ENCODE results near the gene FTCDNL1.

FTCDNL1 gene

GRCh38 chr2:199757233-199757870 is 93.6 kb downstream of the FTCDNL1 start:
- TF ChIP-seq, protein P1, sequence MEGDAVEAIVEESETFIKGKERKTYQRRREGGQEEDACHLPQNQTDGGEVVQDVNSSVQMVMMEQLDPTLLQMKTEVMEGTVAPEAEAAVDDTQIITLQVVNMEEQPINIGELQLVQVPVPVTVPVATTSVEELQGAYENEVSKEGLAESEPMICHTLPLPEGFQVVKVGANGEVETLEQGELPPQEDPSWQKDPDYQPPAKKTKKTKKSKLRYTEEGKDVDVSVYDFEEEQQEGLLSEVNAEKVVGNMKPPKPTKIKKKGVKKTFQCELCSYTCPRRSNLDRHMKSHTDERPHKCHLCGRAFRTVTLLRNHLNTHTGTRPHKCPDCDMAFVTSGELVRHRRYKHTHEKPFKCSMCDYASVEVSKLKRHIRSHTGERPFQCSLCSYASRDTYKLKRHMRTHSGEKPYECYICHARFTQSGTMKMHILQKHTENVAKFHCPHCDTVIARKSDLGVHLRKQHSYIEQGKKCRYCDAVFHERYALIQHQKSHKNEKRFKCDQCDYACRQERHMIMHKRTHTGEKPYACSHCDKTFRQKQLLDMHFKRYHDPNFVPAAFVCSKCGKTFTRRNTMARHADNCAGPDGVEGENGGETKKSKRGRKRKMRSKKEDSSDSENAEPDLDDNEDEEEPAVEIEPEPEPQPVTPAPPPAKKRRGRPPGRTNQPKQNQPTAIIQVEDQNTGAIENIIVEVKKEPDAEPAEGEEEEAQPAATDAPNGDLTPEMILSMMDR (IDR thresholded peaks at IDR 0.05; ENCODE audit: insufficient read depth, missing control alignments) = no peak
- DNase-seq (ENCODE audit: insufficient read length, low spot score) (no peak), FAIRE-seq (no peak)

GRCh38 chr2:199756743-199757142 is 94.2 kb downstream of the FTCDNL1 start:
- DNase-seq (ENCODE audit: insufficient read length, low spot score) = no peak
- no peak for FAIRE-seq
- TF ChIP-seq, protein P1 (IDR thresholded peaks at IDR 0.05; ENCODE audit: insufficient read depth, missing control alignments) = no peak

DNA sequence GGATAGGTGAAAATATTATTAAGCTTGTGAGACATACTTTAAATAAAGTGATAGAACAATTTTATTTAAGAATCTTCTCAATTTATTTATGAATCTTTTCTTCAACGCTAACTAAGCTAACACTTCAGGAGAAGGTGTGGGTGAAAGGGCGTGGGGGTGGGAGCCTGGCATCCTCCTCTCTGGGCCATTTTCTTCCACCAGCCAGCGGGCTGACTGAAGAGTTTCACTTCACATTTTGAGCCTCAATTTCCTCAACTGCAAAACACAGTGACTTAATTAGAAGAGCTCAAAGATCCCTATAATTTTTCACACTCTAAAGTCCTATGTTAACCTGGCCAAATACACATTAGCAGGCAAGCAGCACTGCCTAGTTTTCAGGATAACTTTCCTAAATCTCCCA is 94.8 kb downstream of the FTCDNL1 start:
- DNase-seq (ENCODE audit: insufficient read length, low spot score) (no peak), FAIRE-seq (no peak)
- TF ChIP-seq, protein P1 (IDR thresholded peaks at IDR 0.05; ENCODE audit: insufficient read depth, missing control alignments) = no peak

DNA sequence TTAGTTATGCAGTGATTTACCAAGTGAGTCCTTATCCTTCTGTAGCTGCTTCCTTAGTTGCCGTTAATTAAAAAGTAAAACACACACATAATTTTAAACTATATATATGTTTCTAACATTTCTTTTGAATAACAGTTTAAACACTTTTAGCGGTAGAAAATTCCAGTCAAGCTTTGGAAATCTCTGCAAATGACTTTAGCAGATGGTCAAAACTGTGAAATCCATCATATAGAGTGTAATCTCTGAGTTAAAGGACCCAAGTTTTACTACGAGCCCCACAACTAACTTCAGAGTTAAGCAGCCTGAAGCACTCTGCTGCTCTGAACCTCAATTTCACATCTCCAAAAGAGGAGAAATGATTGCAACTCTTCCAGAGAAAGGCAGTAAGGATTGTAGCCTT is 96.2 kb downstream of the FTCDNL1 start:
- FAIRE-seq = no peak
- TF ChIP-seq, protein P1 (IDR thresholded peaks at IDR 0.05; ENCODE audit: insufficient read depth, missing control alignments) = no peak
- DNase-seq (ENCODE audit: insufficient read length, low spot score) = no peak

GRCh38 chr2:199751492-199752120 is 99.4 kb downstream of the FTCDNL1 start:
- TF ChIP-seq, protein P1 (IDR thresholded peaks at IDR 0.05; ENCODE audit: insufficient read depth, missing control alignments) = no peak
- DNase-seq (ENCODE audit: insufficient read length, low spot score) (no peak), FAIRE-seq (no peak)

DNA sequence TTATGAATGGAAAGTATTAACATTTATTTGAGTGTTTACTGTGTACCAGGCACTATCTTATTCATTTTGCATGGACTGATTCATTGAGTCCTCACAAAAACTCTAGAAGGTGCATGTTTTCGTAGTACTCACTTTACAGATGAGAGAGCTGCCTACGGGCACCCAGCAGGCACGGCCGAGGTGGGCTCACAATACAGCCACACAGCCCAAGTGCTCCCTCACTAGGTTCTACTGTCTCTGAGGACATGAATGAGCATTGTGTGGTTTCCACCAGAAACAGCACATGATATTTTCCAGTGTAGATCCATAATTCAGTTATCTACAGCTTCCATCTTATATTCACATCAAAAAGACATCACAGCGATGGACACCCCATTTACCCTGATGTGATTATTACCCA is 101.4 kb downstream of the FTCDNL1 start:
- TF ChIP-seq, protein P1 (IDR thresholded peaks at IDR 0.05; ENCODE audit: insufficient read depth, missing control alignments) = no peak
- FAIRE-seq (no peak), DNase-seq (ENCODE audit: insufficient read length, low spot score) (no peak)

DNA sequence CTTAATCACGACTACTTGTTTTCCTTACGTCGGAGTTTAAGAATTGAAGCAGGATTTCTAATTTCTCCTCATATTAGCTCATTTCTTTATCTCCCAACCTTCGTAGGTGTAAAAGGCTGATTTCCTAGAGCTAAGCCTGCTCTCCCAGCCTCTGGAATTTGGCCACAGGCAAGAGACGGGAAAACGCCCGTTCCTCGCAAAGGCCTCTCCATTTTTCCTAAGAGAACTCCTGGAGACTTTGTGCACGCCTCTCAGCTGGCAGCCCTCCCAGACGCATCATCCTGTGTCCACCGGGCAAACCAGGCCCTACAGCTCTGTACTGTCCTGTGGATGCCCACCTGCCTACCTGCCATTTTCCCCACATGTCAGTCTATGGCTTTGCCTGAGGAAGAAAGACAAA is 106.3 kb downstream of the FTCDNL1 start:
- DNase-seq (ENCODE audit: insufficient read length, low spot score) (no peak), FAIRE-seq (no peak)
- TF ChIP-seq, protein P1 (IDR thresholded peaks at IDR 0.05; ENCODE audit: insufficient read depth, missing control alignments) = no peak
